HK-2 (cell line): ENCODE measurements around the gene MAN1A2.
"Not testable (repeated sequence)": the region's sequence is repeated elsewhere in the genome, so short reads cannot be mapped to it uniquely, and the experiment has no call there.

ENCODE experiments used
- DNase-seq: peaks from one replicate; pipeline ENCODE4 v3.0.0-alpha.2; 2018; ENCODE audit not compliant: unreplicated experiment

Gene MAN1A2

DNA sequence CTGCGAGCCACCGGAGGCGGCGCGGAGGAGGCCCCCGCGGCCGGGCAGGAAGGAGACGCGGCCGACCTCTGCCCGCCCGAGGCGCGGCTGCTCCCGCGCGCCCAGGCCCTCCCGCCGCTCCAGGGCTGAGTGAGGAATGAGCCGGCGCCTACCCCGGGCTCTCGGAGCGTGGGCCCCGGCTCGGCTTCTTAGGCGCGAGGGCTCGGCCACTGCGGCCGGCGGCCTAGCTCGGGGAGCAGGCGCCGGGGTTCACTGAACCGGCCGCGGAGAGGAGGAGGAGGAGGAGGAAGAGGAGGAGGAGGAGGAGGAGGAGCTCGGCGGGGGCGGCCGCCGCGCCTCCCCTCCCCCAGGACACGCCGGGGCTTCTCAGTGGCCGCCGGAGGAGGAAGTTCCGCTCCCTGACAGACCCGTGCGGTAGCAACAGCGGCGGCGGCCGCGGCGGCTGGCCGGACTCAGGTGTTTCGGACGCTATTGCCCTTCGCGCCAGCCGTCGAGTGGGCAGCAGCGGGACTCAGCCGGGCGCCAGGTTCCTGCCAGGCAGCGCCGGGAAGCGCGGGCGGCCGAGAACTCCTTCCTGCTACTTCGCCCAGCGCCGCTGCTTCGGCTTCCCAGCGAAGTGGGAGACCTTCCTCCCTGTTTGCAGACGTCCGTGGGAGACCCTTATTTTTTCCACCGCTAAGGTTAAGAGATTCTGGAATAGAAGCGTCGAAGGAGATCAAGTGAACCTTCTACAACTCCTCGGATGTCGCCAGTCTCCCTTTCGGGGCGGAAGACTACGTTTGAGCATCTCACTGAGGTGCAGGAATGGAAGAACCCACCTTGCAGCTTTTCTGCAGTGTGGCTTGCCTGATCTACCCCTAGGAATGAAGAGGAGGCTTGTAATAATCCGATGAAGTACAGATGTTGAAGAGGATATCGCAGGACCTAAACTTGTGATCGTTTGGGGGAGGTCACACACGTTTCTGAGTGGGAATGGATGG is at the start of gene MAN1A2:
TSS of gene MAN1A2 (plus strand) at position 404 of the 980 bp plus-strand sequence. CDS start 735 bp downstream, outside the sequence.
- DNase-seq, result peak; percentile 91

- no peak for DNase-seq
Observed at GRCh38 chr1:117318011-117318410, 49.2 kb upstream of the MAN1A2 start.

GRCh38 chr1:117318426-117318825 is 48.8 kb upstream of the MAN1A2 start:
- DNase-seq, result no peak

DNA sequence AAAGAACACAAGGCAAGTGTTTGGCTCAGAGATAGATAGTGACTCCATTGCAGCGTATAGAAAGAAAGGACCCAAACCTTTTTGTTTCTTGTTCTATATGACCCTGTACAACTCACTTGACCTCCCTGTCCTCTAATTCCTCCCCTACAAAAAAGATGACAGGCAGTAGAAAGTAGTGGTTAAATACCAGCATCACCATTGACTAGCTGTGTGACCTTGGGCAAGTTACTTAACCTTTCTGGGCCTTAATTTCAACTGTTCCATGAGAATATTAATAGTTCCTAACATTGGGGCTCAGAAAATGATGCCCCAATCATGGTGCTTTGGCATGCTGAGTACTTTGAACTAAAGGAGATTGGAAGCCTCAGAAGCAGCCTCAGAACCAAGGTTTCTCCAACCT is 46.7 kb upstream of the MAN1A2 start:
- no peak for DNase-seq

DNA sequence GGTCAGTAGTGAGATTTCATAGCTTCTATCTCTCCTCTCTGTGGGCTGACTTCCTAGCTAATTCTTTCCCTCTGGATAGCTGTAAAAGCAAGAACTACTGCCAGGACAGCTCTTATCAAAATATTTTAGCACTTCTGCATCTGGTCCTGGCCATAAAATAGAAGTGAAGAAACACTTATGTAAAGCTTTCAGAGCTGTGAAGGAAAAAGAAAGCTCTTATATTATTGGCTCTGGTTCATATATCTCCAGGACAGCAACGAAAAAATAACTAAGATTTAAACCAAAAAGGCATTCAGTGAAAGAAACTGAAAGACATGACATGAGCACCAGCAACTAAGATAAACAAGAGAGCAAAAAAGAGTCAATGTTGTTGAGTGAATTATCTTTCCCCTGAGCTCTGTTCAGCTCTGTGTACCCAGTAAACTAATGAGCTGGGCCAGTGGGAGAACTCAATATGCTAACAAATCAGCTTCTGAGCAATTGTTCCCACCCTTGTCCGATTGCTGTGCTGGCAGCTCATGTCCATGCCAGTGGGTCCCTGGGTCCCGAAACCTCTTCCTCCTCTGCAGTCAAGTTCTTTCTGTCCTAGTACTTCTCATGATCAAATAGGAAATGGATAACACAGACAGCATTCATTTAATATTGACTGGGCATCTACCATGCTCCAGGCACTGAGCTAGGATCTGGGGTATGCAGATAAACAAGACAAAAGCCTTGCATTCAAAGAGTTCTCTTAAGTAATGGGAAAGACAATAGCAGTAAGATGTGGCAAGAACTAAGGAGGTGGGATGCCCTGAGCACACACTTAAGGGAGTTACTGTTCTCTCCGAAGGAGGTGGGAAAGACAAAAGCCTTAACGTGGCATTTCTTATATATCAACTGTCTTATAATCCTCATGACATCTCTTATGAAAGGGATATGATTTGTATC is 45.3 kb upstream of the MAN1A2 start:
- no peak for DNase-seq

- no peak for DNase-seq
Observed at GRCh38 chr1:117324357-117324756, 42.9 kb upstream of the MAN1A2 start.

DNA sequence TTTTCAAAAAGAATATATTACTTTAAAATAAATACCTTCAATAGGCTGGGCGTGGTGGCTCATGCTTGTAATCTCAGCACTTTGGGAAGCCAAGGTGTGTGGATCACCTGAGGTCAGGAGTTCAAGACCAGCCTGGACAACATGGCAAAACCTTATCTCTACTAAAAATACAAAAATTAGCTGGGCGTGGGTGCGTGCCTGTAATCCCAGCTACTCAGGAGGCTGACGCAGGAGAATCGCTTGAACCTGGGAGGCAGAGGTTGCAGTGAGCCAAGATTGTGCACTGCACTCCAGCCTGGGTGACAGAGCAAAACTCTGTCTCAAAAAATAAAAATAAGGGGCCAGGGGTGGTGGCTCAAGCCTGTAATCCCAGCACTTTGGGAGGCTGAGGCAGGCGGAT is 41.2 kb upstream of the MAN1A2 start:
- DNase-seq, result not testable (repeated sequence)

GRCh38 chr1:117327011-117327410 is 40.2 kb upstream of the MAN1A2 start:
- no peak for DNase-seq

DNA sequence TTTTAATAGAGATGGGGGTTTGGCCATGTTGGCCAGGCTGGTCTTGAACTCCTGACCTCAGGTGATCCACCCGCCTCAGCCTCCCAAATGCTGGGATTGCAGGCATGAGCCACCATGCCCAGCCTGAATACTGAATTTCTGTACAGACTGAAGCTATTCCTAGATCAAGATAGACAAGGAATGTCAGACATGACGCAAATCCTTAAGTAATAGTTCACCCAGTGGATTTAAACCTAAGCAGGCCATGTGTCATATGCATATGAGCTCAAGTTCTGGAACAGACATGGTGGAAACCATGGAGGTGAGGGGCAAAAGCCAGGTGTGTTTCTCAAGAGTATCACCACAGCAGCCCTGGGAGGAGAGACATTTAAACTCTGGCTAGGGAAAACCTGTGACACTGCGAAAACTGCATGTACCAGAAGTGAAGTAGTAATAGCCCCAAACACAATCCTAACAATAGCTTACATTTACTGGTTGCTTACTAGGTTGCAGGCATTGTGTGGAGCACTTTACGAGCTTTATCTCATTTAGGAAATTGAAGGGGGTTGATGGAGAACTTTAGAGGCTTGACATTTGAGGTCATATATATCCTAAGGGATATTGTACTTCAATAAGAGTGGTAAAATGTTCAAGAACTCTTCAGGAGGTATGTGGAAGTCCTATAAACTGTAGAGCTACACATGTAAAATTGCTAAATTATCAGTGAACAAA is 31.7 kb upstream of the MAN1A2 start:
- no peak for DNase-seq

DNA sequence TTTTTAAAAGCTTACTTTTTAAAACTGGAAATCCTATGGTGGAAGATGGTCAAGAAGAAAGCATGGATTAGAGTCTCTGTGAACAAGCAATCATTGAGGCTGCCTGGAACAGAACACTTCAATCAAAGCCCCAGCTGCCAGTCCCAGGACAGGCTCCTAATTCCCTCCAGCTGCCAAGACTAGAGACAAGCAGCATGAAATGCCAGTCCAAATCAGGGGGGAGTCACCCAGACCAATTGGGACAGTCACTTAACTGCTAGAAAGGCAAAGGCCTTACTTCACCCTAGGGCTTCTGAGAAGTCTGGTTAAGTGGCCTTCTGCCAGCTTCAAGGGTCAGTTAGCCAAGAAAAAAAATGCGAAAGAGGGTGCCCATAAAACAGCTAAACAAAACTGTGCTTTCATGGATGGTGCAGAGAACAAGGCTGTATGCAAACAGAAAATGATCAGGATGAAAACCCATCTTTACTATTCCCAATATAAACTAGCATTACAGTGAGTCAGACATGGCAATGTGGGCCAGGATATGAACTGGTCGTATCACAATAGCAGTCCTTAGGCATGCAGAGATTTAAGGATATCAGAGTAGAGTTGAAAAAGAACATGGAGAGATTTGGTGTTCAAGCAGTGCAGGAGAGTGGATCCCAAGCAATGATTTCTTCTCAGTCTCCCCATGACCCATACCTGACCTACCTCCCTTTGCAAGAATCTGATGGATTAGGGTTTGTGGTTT is 31.0 kb upstream of the MAN1A2 start:
- no peak for DNase-seq

DNA sequence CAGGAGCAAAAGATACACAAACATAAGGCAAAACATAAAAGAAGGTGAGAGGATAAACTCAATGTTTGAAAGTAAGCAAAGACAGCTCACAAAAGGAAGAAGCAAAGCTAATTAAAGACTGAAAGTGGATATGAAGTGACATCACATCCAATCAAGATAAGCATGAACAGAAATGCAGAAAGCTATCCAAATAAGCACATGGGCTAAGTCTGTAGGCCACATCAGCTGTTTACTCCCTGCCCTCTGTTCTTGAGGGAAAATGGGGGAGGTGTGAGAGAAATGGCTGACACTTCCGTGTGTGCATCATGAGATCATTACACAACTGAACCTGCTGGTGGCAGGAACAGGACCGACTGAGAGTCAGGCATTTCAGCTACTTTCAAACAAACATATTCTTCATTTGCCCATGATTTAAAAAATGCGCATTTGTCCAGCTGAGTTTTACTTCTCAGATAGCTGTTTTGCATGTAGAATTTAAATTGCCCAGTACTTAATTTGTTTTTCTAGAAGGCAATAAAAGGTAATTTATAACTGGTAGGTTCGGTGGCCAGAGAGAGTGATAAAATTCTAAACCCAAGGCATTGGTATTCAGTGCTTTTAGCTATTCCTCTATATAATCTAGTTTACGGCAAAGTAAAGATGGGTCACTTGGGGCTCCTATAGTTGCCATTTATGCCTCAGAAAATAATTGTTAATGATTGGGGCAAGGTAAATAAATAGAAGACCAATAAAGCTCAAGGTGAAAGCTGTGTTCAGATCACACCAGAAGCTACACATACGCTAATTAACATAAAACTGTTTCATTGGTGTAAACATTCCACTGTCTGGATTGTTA is 27.2 kb upstream of the MAN1A2 start:
- no peak for DNase-seq

DNA sequence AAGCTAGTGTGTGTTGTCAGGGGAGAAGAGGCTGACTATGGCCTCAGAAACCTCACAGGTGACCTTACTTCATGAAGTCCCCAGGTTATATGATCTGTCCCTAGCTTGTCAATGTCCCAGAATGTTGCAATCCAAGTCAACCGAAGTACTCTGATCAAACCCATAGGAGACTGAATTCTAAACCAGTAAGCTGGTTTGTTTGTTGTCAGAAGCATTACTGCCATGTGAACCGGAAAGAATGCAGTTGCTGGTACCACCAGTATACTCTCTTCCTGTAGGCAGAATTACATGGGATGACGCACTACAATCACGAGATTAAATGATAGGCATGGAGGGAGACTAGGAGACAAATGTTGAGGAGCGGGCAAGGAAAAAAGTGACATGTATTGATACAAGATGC is 26.1 kb upstream of the MAN1A2 start:
- DNase-seq, result no peak

DNA sequence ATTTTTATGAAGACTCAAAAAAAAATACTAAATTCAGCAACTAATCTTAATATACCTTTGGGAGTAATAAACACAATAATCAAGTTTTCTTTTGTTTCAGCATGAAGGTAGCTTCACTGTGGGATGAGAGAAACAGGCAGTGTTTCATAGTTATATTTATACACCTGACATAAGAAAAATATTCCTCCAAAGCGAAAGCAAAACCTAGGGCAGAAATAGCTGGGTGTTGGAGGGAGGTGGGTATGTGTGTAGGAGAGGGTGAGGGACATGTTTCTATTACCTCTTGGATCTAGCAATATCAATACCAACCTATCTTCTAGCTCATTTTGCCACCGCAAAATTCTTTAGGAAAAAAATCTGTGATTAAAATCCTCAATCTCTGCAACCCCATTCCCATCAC is 24.9 kb upstream of the MAN1A2 start:
- DNase-seq, result no peak

DNA sequence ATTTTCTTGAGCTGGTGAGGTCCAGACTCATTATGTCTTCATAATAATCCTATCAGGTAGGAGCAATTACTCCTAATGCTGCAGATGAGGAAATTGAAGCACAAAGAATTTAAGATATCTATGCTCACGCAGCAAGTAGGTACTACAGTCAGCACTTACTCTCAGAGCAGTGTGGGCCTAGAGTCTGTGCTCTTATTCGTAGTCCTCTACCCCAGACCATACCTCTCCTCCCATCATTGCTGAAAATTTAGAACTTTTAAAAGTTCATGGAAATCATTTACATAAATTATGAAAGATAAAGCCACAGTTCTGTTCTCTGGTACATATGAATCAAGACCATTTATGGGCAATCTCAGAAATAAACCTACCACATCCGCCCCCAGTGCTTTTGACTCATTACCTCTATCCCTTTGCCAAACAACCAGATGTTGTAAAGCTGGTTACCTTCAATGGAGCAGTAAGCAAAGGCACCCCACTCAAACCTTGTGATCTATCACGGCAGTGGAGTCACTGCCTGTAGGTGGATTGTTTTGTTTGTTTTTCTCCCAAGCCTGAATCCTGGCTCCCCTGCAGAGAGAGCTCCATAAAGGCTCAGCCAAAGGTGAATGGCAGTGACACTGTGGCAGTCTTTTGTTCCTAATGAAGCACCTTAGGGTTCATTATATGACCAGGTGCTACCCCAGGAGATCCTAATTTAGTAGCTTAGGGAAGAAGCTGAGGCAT is 20.9 kb upstream of the MAN1A2 start:
- no peak for DNase-seq

DNA sequence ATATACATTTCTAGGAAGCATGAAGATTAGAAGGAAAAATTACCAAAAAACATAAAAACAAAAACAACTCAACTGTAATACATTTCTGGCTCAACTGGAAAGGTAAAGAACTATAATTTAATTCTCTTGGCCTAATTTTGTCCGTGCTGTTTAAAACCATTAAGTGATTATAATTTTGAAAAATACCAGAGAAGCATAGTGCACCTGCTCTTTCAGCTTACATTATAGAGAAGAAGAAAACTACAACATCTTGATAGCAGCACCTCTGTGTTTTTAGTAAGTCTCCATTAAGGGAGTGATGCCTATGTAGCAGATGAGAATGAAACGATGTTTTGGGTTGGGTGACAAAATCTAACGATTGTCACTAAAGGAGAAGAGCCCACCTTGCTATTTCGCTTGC is 19.3 kb upstream of the MAN1A2 start:
- DNase-seq, result no peak

DNA sequence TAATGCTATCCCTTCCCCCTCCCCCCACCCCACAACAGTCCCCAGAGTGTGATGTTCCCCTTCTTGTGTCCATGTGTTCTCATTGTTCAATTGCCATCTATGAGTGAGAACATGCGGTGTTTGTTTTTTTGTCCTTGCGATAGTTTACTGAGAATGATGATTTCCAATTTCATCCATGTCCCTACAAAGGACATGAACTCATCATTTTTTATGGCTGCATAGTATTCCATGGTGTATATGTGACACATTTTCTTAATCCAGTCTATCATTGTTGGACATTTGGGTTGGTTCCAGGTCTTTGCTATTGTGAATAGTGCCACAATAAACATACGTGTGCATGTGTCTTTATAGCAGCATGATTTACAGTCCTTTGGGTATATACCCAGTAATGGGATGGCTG is 14.6 kb upstream of the MAN1A2 start:
- DNase-seq, result not testable (repeated sequence)

GRCh38 chr1:117357833-117358603 is 9.2 kb upstream of the MAN1A2 start:
- not testable (repeated sequence) for DNase-seq

DNA sequence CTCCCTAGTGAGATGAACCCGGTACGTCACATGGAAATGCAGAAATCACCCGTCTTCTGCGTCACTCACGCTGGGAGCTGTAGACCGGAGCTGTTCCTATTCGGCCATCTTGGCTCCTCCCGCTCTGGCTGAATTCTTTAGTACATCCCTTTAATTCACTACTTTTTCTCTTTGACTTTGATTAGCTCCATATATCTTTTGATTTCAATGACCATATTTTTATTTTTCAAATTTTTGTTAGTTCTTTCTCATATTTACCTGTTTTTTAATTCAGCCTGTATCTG is 8.7 kb upstream of the MAN1A2 start:
- not testable (repeated sequence) for DNase-seq
